Tibial nerve (tissue), 4 donors: ENCODE data around the gene RITA1.
A peak's percentile ranks its signal among the peaks of the same experiment; 100 is the strongest.

Experiments
- EP300 ChIP-seq, 2 donors: sonication (generic); formaldehyde crosslinking; IDR thresholded peaks; one replicate each; pipeline ENCODE4 v1.6.1; 2017; ENCODE audit warnings: antibody characterized with exemption in 2 of 2, mild to moderate bottlenecking in 1 of 2
- POLR2A ChIP-seq, 2 donors: fragments of 450-650 bp; IDR thresholded peaks; one replicate each; pipeline ENCODE4 v1.6.1; 2017; ENCODE audit warnings: antibody characterized with exemption in 2 of 2, mild to moderate bottlenecking in 2 of 2, moderate library complexity in 2 of 2
- TF ChIP-seq, protein P1 (sequence below), 5 experiments: fragments of 200-600 bp in 3 of 5; fragments of 450-650 bp in 2 of 5; sonication (generic) in 3 of 5; IDR thresholded peaks; one replicate each; pipeline ENCODE4 v1.5.1; 2016 to 2019; ENCODE audit warnings: antibody characterized with exemption in 5 of 5, mild to moderate bottlenecking in 3 of 5, moderate library complexity in 2 of 5

DNA sequence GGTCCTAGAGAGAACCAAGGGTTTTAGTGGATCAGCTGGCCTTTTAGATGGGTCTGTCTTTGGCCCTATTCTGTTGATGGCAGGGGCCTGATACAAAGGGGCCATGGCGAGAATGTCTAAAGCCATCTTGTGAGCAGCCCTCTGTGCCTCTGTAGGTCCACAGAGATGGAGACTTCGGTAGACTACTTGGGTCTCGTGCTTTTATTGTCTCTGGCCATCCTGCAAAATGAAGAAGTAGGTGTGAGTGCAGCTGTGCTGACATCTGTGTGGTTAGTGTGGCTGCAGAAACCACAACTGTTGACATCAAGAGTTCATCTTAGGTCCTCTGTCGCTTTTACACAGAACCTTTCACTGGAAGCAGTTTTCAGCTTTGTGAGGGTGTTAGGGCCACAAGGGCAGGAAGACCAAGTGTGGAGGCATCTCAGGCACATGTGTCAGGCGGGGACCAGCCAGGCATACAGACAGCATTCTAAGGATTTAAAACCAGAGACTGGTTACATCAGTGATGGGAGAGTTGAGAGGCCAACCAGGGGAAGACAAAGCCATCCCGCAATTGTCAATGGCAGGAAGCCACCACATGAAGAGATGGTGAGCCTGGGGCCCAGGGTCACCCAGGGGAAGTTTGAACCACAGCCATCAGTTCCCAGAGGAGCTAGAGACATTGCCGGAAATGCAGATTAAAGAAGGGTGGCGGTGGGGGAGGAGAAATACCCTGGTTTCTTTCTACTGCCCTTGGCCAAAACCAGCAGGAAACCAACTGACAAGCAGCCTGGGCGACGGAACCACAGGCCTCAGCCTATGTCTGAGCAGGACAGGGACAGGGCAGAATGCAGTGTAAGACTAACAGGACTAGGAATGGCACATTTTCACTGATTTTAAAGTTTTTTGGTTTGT, 22.8 kb downstream of the RITA1 start:
- TF ChIP-seq EP300 (IDR thresholded peaks at IDR 0.05) (peak in 1 of 2 donors; percentile 73), POLR2A (IDR thresholded peaks at IDR 0.05) (no peak)
- TF ChIP-seq, protein P1, sequence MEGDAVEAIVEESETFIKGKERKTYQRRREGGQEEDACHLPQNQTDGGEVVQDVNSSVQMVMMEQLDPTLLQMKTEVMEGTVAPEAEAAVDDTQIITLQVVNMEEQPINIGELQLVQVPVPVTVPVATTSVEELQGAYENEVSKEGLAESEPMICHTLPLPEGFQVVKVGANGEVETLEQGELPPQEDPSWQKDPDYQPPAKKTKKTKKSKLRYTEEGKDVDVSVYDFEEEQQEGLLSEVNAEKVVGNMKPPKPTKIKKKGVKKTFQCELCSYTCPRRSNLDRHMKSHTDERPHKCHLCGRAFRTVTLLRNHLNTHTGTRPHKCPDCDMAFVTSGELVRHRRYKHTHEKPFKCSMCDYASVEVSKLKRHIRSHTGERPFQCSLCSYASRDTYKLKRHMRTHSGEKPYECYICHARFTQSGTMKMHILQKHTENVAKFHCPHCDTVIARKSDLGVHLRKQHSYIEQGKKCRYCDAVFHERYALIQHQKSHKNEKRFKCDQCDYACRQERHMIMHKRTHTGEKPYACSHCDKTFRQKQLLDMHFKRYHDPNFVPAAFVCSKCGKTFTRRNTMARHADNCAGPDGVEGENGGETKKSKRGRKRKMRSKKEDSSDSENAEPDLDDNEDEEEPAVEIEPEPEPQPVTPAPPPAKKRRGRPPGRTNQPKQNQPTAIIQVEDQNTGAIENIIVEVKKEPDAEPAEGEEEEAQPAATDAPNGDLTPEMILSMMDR (IDR thresholded peaks at IDR 0.05), result no peak
